Osteocyte (in vitro differentiated cells): Measurements from ENCODE around the gene AMZ2. TPM values are rescaled to one million over a fixed set of nuclear protein-coding genes. Genes with fewer than 3 reads are reported as not detected.
"Not testable (repeated sequence)": the region's sequence is repeated elsewhere in the genome, so short reads cannot be mapped to it uniquely, and the experiment has no call there.

Experiments used
- DNase-seq: peaks from one replicate; pipeline ENCODE4 v3.0.0; 2021; ENCODE audit warnings: mixed read lengths; ENCODE audit not compliant: unreplicated experiment; ENCODE audit errors: extremely low spot score
- H3K27ac Mint-ChIP-seq: one replicate; pipeline ENCODE4 v1.8.0; 2021; ENCODE audit warnings: mild to moderate bottlenecking, mixed read lengths; ENCODE audit not compliant: unreplicated experiment
- H3K27me3 Mint-ChIP-seq: one replicate; pipeline ENCODE4 v1.8.0; 2021; ENCODE audit warnings: mixed read lengths; ENCODE audit not compliant: unreplicated experiment
- H3K36me3 Mint-ChIP-seq: one replicate; pipeline ENCODE4 v1.8.0; 2021; ENCODE audit warnings: mixed read lengths; ENCODE audit not compliant: unreplicated experiment
- H3K4me1 Mint-ChIP-seq: one replicate; pipeline ENCODE4 v1.8.0; 2021; ENCODE audit warnings: mixed read lengths; ENCODE audit not compliant: unreplicated experiment
- H3K4me3 Mint-ChIP-seq: one replicate; pipeline ENCODE4 v1.8.0; 2021; ENCODE audit warnings: mild to moderate bottlenecking, moderate library complexity, mixed read lengths; ENCODE audit not compliant: unreplicated experiment
- H3K9me3 Mint-ChIP-seq: one replicate; pipeline ENCODE4 v1.8.0; 2021; ENCODE audit warnings: mixed read lengths; ENCODE audit not compliant: unreplicated experiment
- CTCF ChIP-seq: fragments of 200-600 bp; sonication (generic); IDR thresholded peaks from 2 replicates; pipeline ENCODE4 v1.5.0; 2021; ENCODE audit warnings: antibody characterized with exemption, mild to moderate bottlenecking, moderate library complexity
- long read RNA-seq: library from polyadenylated mRNA; unstranded; transcript quantifications from one replicate; pipeline ENCODE4 v2.0.0, GENCODE V29; 2021
- total RNA-seq: library from RNA; stranded (reverse); gene quantifications from 2 replicates; pipeline ENCODE4 v1.2.1, GENCODE V29; 2021

The AMZ2 gene
- total RNA-seq, result 66.5 and 69.8 TPM in 2 replicates
- long read RNA-seq, transcript AMZ2-202 (7 exons, 2,402 nt), result minor isoform, 32 of 131 reads
- long read RNA-seq, transcript AMZ2-203 (8 exons, 1,378 nt), result major isoform, 43 of 131 reads
- long read RNA-seq, partial matches to known transcripts, result 5 of 131 reads
- long read RNA-seq, other reads (novel, unspliced or antisense), result 45 of 131 reads

GRCh38 chr17:68247445-68248198, at the start of gene AMZ2:
AMZ2 (plus strand) TSS chr17:68248043; CDS start chr17:68250188, 2,145 bp downstream.
- H3K4me1 Mint-ChIP-seq, result peaks cover 17% of the 10 kb centered on the region
- TF ChIP-seq CTCF, result no peak
- H3K27ac Mint-ChIP-seq, result peak within 1 kb of the TSS; percentile 96
- peaks cover 14% of the 10 kb centered on the region for H3K36me3 Mint-ChIP-seq
- no peaks in the 10 kb centered on the region for H3K9me3 Mint-ChIP-seq
- peak within 1 kb of the TSS; percentile 95 for H3K4me3 Mint-ChIP-seq
- peak; percentile 99 for DNase-seq
- no peaks in the 10 kb centered on the region for H3K27me3 Mint-ChIP-seq

- Mint-ChIP-seq H3K4me1 (peaks cover 27% of the 10 kb centered on the region), H3K9me3 (no peaks in the 10 kb centered on the region), H3K4me3 (peak overlapping the region; percentile 43), H3K27ac (no peak overlapping the region), H3K36me3 (no peaks in the 10 kb centered on the region), H3K27me3 (peaks cover 50% of the 10 kb centered on the region)
- DNase-seq, result no peak
- TF ChIP-seq CTCF, result no peak
These were observed 48.7 kb upstream of the AMZ2 start for GRCh38 chr17:68198931-68199836.

- Mint-ChIP-seq H3K9me3 (no peaks in the 10 kb centered on the region), H3K4me3 (peak overlapping the region; percentile 43), H3K27ac (no peak overlapping the region), H3K4me1 (peaks cover 27% of the 10 kb centered on the region), H3K27me3 (peaks cover 44% of the 10 kb centered on the region), H3K36me3 (no peaks in the 10 kb centered on the region)
- DNase-seq, result no peak
- no peak for TF ChIP-seq CTCF
These were observed 47.8 kb upstream of the AMZ2 start for GRCh38 chr17:68199837-68200688.

- peak; percentile 86 for TF ChIP-seq CTCF
- DNase-seq, result peak; percentile 94
- Mint-ChIP-seq H3K36me3 (no peaks in the 10 kb centered on the region), H3K9me3 (no peaks in the 10 kb centered on the region), H3K4me1 (peaks cover 24% of the 10 kb centered on the region), H3K4me3 (peak overlapping the region; percentile 43), H3K27me3 (peaks cover 36% of the 10 kb centered on the region), H3K27ac (no peak overlapping the region)
These were observed 47.0 kb upstream of the AMZ2 start for GRCh38 chr17:68200689-68201417.

- not testable (repeated sequence) for DNase-seq, H3K9me3 Mint-ChIP-seq, H3K36me3 Mint-ChIP-seq, H3K27ac Mint-ChIP-seq, H3K4me3 Mint-ChIP-seq
- H3K27me3 Mint-ChIP-seq, result peaks cover 35% of the 10 kb centered on the region
- H3K4me1 Mint-ChIP-seq, result peaks cover 22% of the 10 kb centered on the region
These were observed 46.4 kb upstream of the AMZ2 start for GRCh38 chr17:68201418-68201771.

- H3K36me3 Mint-ChIP-seq, DNase-seq, H3K9me3 Mint-ChIP-seq, H3K4me3 Mint-ChIP-seq, H3K27ac Mint-ChIP-seq: not testable (repeated sequence)
- peaks cover 27% of the 10 kb centered on the region for H3K27me3 Mint-ChIP-seq
- H3K4me1 Mint-ChIP-seq, result peaks cover 26% of the 10 kb centered on the region
These were observed 45.5 kb upstream of the AMZ2 start for GRCh38 chr17:68202321-68202720.
